Neuronal stem cell (in vitro differentiated cells): ENCODE data around the gene ANKRD7.

Experiments
- DNase-seq: peaks from one replicate; pipeline ENCODE4 v3.0.0-alpha.2; 2013; ENCODE audit warnings: low spot score
- H2AFZ ChIP-seq: one replicate; pipeline ENCODE4 v1.6.1; 2013; ENCODE audit warnings: mild to moderate bottlenecking, low read length, inconsistent platforms
- H2AK5ac ChIP-seq: 2 replicates; pipeline ENCODE4 v1.6.1; 2013; ENCODE audit warnings: low read depth, mild to moderate bottlenecking, inconsistent platforms, low read length, moderate library complexity, mixed read lengths
- H2BK120ac ChIP-seq: 2 replicates; pipeline ENCODE4 v1.6.1; 2013; ENCODE audit warnings: low read depth, mild to moderate bottlenecking, inconsistent platforms, low read length, moderate library complexity, mixed read lengths
- H2BK12ac ChIP-seq: one replicate; pipeline ENCODE4 v1.6.1; 2013; ENCODE audit warnings: low read length, inconsistent platforms
- H2BK15ac ChIP-seq: 2 replicates; pipeline ENCODE4 v1.6.1; 2013; ENCODE audit warnings: mild to moderate bottlenecking, low read length, inconsistent platforms, mixed read lengths
- H2BK5ac ChIP-seq: one replicate; pipeline ENCODE4 v1.6.1; 2013; ENCODE audit warnings: inconsistent platforms, mild to moderate bottlenecking, low read length, moderate library complexity
- H3K14ac ChIP-seq: one replicate; pipeline ENCODE4 v1.6.1; 2013; ENCODE audit warnings: low read length, inconsistent platforms
- H3K18ac ChIP-seq: 2 replicates; pipeline ENCODE4 v1.6.1; 2013; ENCODE audit warnings: low read length, inconsistent platforms
- H3K23ac ChIP-seq: 2 replicates; pipeline ENCODE4 v1.6.1; 2013; ENCODE audit warnings: low read depth, mild to moderate bottlenecking, mixed read lengths, low read length, inconsistent platforms; ENCODE audit not compliant: poor library complexity
- H3K27ac ChIP-seq: replicated peaks from 3 replicates; pipeline ENCODE4 v1.5.1; 2013; ENCODE audit warnings: low read length, inconsistent platforms
- H3K27me3 ChIP-seq, 3 experiments: 2 replicates each; pipeline ENCODE4 v1.6.1; 2013; ENCODE audit warnings: low read length in 3 of 3, mild to moderate bottlenecking in 2 of 3, inconsistent platforms in 1 of 3, low read depth in 1 of 3, mixed read lengths in 1 of 3, moderate library complexity in 1 of 3; ENCODE audit not compliant: control insufficient read depth in 3 of 3, insufficient read depth in 3 of 3
- H3K36me3 ChIP-seq, 2 donors: replicated peaks in 1 of 2; 2 replicates each; pipeline ENCODE4 v1.6.1; 2013; ENCODE audit warnings: low read length in 2 of 2; ENCODE audit not compliant: control insufficient read depth in 2 of 2, insufficient read depth in 2 of 2
- H3K4ac ChIP-seq: 2 replicates; pipeline ENCODE4 v1.6.1; 2013; ENCODE audit warnings: inconsistent platforms, mild to moderate bottlenecking, low read length, moderate library complexity
- H3K4me1 ChIP-seq, 2 donors: 1 replicate in 1 of 2; 2 replicates in 1 of 2; pipeline ENCODE4 v1.6.1; 2013; ENCODE audit warnings: low read length in 2 of 2, low read depth in 1 of 2; ENCODE audit not compliant: control insufficient read depth in 2 of 2, insufficient read depth in 1 of 2
- H3K4me2 ChIP-seq: one replicate; pipeline ENCODE4 v1.6.1; 2013; ENCODE audit warnings: mild to moderate bottlenecking, low read length, inconsistent platforms; ENCODE audit not compliant: insufficient read depth, poor library complexity, severe bottlenecking
- H3K4me3 ChIP-seq, 2 donors: 2 replicates each; pipeline ENCODE4 v1.5.1; 2013; ENCODE audit warnings: low read length in 2 of 2, mild to moderate bottlenecking in 2 of 2, inconsistent platforms in 1 of 2, moderate library complexity in 1 of 2
- H3K79me1 ChIP-seq: one replicate; pipeline ENCODE4 v1.6.1; 2013; ENCODE audit warnings: low read depth, mild to moderate bottlenecking, inconsistent platforms, low read length, moderate library complexity
- H3K9ac ChIP-seq: one replicate; pipeline ENCODE4 v1.6.1; 2013; ENCODE audit warnings: mild to moderate bottlenecking, low read depth, low read length, inconsistent platforms; ENCODE audit not compliant: poor library complexity
- H3K9me3 ChIP-seq, 2 donors: replicated peaks in 1 of 2; 2 replicates each; pipeline versions ENCODE3 to v1.6.1; 2013; ENCODE audit warnings: low read length in 2 of 2, mild to moderate bottlenecking in 2 of 2, inconsistent platforms in 1 of 2, low read depth in 1 of 2, mixed read lengths in 1 of 2, moderate library complexity in 1 of 2; ENCODE audit not compliant: control insufficient read depth in 2 of 2, insufficient read depth in 1 of 2
- H4K8ac ChIP-seq: one replicate; pipeline ENCODE4 v1.6.1; 2013; ENCODE audit warnings: low read depth, mild to moderate bottlenecking, inconsistent platforms, low read length, moderate library complexity
- H4K91ac ChIP-seq: one replicate; pipeline ENCODE4 v1.6.1; 2013; ENCODE audit warnings: low read length, low read depth, mild to moderate bottlenecking, inconsistent platforms; ENCODE audit not compliant: poor library complexity
- WGBS, 2 donors: extraction: QIAGEN DNeasy Blood & Tissue Kit; methylation state at CpG; one replicate each; pipeline ENCODE4 v1.1.7; 2013; ENCODE audit warnings: missing lambda C conversion rate in 2 of 2, mixed read lengths in 1 of 2; ENCODE audit not compliant: insufficient read length in 2 of 2, insufficient replicate concordance in 1 of 2; ENCODE audit errors: extremely low coverage in 2 of 2; 5-methylcytosine and 5-hydroxymethylcytosine counted together

ANKRD7 gene

DNA sequence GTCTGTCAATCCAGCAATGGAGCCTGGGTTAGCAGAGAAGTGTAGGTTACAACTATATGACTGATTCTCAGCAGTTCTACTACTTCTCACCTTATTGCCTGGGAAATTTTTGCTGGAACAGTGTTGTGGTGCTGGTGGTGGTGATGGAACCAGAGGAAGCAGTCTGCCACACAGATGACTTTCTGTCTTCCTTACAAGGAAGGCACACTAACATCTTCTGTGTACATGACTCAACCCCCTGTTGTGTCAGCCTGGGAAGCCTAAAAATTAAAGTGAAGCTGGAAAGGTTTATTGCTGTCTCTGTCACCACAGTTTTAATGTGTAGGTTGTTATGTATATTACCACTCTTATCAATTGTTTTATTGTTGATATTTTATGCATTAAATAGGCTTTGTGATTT lies 40.3 kb downstream of the ANKRD7 start:
- H3K79me1 ChIP-seq: no peaks in the 10 kb centered on the region
- H3K4ac ChIP-seq: no peak overlapping the region
- no peak overlapping the region for H4K91ac ChIP-seq
- H3K4me2 ChIP-seq: no peak overlapping the region
- H3K23ac ChIP-seq: no peak overlapping the region
- H3K36me3 ChIP-seq: no peaks in the 10 kb centered on the region
- H3K14ac ChIP-seq: no peak overlapping the region
- H3K4me3 ChIP-seq: no peak overlapping the region
- H2AK5ac ChIP-seq: no peak overlapping the region
- no peak overlapping the region for H2BK15ac ChIP-seq
- no peaks in the 10 kb centered on the region for H3K4me1 ChIP-seq
- no peak overlapping the region for H2BK12ac ChIP-seq
- H3K18ac ChIP-seq: no peak overlapping the region
- H2BK5ac ChIP-seq: no peak overlapping the region
- DNase-seq: no peak
- no peak overlapping the region for H3K9ac ChIP-seq
- no peaks in the 10 kb centered on the region for H3K9me3 ChIP-seq
- H3K27me3 ChIP-seq: no peaks in the 10 kb centered on the region
- H4K8ac ChIP-seq: no peak overlapping the region
- no peak overlapping the region for H3K27ac ChIP-seq
- no peak overlapping the region for H2AFZ ChIP-seq
- no peak overlapping the region for H2BK120ac ChIP-seq

DNA sequence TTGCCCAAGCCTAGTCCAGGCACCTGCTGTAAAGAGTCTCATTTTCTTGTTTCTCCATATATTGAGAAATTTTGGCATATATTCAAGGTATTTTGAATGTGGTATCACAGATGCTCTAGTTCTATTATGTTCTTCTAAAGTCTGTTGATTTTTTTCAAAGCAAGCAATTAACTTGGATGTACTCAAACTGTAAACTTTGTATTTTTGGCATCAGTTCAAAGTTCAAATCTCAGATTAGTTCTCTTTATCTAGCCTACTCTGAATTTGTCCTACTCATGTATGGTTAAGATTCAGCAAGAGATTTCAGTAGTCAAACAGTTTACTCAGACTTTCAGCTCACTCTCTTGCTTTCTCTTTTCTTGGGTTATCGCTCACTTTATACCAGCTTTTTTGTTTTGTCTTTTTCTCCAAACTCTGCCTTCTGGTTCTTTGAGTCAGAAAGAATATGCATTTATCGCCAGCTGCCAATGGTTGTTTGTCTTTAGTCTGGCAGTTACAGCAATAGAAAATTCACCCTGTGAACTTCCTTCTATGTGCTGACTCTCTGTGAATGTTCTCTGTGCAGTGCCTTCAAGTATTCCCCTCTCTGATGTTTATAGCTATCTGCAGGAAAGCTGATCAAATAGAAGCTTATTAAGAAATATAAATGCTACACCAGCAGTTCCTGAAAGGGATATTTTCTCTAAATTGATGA lies 56.0 kb downstream of the ANKRD7 start:
- Histone ChIP-seq H3K18ac (no peak overlapping the region), H3K23ac (no peak overlapping the region), H3K4ac (no peak overlapping the region), H3K4me2 (no peak overlapping the region), H4K91ac (no peak overlapping the region), H2AK5ac (no peak overlapping the region), H2AFZ (no peak overlapping the region), H2BK12ac (no peak overlapping the region), H3K4me1 (no peaks in the 10 kb centered on the region), H4K8ac (no peak overlapping the region), H3K14ac (no peak overlapping the region), H2BK5ac (no peak overlapping the region), H3K36me3 (no peaks in the 10 kb centered on the region), H3K27me3 (no peaks in the 10 kb centered on the region), H2BK120ac (no peak overlapping the region), H3K27ac (no peak overlapping the region), H3K9me3 (no peaks in the 10 kb centered on the region), H3K4me3 (no peak overlapping the region), H3K79me1 (no peaks in the 10 kb centered on the region), H3K9ac (no peak overlapping the region), H2BK15ac (no peak overlapping the region)
- WGBS, 2 donors: no CpG with 5 or more reads among the region's 2 CpGs
- no peak for DNase-seq

DNA sequence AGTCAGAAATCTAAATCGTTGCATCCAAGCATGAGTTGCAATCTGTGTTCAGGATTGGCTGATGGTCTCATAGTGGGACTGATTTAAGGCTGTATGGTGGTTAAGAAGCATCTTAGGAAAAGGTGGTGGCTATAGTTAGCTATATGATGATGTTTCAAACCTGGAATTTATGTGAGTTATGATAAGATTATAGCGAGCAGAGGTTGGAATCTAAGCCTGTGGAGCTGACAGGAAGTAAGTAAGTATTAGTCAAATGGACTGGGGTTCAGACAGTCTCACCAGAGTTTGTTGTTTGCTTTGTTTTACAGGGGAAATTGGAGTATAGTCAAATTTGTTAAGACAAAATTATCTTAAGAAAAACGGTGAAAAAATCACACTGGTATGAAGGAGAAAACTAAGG lies 56.7 kb downstream of the ANKRD7 start:
- Histone ChIP-seq H2BK120ac (no peak overlapping the region), H3K9ac (no peak overlapping the region), H3K27ac (no peak overlapping the region), H2AK5ac (no peak overlapping the region), H3K23ac (no peak overlapping the region), H4K8ac (no peak overlapping the region), H3K36me3 (no peaks in the 10 kb centered on the region), H3K27me3 (no peaks in the 10 kb centered on the region), H3K18ac (no peak overlapping the region), H3K9me3 (no peaks in the 10 kb centered on the region), H3K4me1 (no peaks in the 10 kb centered on the region), H3K4ac (no peak overlapping the region), H3K4me3 (no peak overlapping the region), H4K91ac (no peak overlapping the region), H2BK5ac (no peak overlapping the region), H3K79me1 (no peaks in the 10 kb centered on the region), H2BK12ac (no peak overlapping the region), H3K14ac (no peak overlapping the region), H2AFZ (no peak overlapping the region), H3K4me2 (no peak overlapping the region), H2BK15ac (no peak overlapping the region)
- no CpG with 5 or more reads among the region's 3 CpGs for WGBS, 2 donors
- DNase-seq: no peak

GRCh38 chr7:118285358-118285757 lies 60.9 kb downstream of the ANKRD7 start:
- Histone ChIP-seq H3K4me1 (no peaks in the 10 kb centered on the region), H3K4ac (no peak overlapping the region), H3K79me1 (no peaks in the 10 kb centered on the region), H3K14ac (no peak overlapping the region), H3K9ac (no peak overlapping the region), H3K4me3 (no peak overlapping the region), H2BK120ac (no peak overlapping the region), H3K9me3 (no peaks in the 10 kb centered on the region), H3K27me3 (no peaks in the 10 kb centered on the region), H2BK15ac (no peak overlapping the region), H3K4me2 (no peak overlapping the region), H2AK5ac (no peak overlapping the region), H4K91ac (no peak overlapping the region), H3K36me3 (no peaks in the 10 kb centered on the region), H2BK5ac (no peak overlapping the region), H3K18ac (no peak overlapping the region), H3K23ac (no peak overlapping the region), H4K8ac (no peak overlapping the region), H3K27ac (no peak overlapping the region), H2BK12ac (no peak overlapping the region), H2AFZ (no peak overlapping the region)
- DNase-seq: no peak
